ENCODE results near the gene SERINC5. TPM values are rescaled to one million over a fixed set of nuclear protein-coding genes. Genes with fewer than 3 reads are reported as not detected.
A peak's percentile ranks its signal among the peaks of the same experiment; 100 is the strongest.
"Not testable (repeated sequence)": the region's sequence is repeated elsewhere in the genome, so short reads cannot be mapped to it uniquely, and the experiment has no call there.

Gene SERINC5
- polyA plus RNA-seq, 1 donor from 2014 or later: 2.0 TPM

DNA sequence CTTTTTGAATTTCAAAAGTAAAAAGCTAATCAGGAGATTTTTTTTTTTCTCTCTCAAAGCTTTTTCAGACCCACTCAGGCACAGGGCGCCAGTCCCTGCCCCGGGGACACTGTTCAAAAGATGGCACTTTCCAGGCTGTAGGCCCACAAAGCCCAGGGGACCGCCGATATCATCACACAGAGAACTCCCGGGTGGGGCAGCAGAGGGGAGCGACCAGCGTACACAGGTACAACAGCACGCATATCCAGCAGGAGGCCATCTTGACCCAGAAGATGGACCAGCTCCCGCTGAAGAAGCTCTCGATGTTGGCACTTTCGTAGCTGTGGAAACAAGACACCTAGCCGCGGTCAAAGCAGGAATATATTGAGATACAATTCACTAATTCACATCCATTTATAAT lies 112.4 kb downstream of the SERINC5 start:
- Mint-ChIP-seq H3K9me3 (no peaks in the 10 kb centered on the region), H3K4me1 (peaks cover 17 to 26% (median 21%) of the 10 kb centered on the region in 3 donors), H3K27ac (no peak overlapping the region), H3K4me3 (peak overlapping the region in 1 of 4 donors; percentile 68), H3K27me3 (no peaks in the 10 kb centered on the region), H3K36me3 (peaks cover 4% of the 10 kb centered on the region)

DNA sequence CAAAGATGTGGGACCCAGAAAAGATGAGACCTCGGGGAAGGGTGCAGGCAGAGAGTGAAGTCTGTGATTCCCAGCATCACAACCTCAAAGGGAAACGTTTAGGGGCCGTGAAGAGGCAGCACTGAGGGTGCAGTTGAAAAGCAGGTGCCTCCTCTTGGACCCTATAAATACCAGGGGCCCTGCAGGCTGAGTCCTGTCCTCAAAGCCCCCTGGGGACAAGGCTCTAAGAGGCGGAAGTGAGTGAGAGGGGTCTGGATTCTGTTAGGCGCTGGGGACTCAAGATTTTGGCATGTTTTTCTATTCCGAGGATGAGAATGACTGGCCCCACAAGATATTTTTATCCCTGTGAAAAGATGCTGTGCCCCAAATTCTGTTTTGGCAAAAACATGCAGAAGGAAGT lies 112.9 kb downstream of the SERINC5 start:
- Mint-ChIP-seq H3K4me3 (peak overlapping the region in 2 of 4 donors; percentile 68 to 73), H3K36me3 (peaks cover 4% of the 10 kb centered on the region), H3K27me3 (no peaks in the 10 kb centered on the region), H3K9me3 (no peaks in the 10 kb centered on the region), H3K27ac (peak overlapping the region in 1 of 3 donors; percentile 63), H3K4me1 (peaks cover 17 to 26% (median 21%) of the 10 kb centered on the region in 3 donors)

DNA sequence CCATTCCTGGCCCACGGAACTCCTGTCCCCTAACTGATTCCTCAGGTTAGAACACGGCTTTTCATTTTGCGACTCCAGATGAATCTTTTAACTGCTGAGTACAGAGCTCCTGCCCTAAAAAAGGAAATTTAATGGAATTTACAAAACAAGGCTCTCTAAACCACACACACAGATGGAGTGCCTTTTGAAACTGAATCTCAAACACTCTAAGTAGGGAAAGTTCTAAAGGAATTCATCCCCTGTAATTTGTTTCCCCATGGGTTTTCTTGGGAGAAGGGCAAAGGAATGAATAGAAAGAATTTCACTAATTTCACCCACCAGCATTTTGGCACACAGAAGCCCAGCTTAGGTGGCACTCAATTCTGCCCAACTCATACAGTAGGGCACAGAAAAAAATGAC lies 114.2 kb downstream of the SERINC5 start:
- Mint-ChIP-seq H3K27ac (peak overlapping the region in 1 of 3 donors; percentile 39), H3K9me3 (no peaks in the 10 kb centered on the region), H3K36me3 (peaks cover 2% of the 10 kb centered on the region), H3K4me3 (no peak overlapping the region), H3K4me1 (peaks cover 21 to 27% (median 22%) of the 10 kb centered on the region in 3 donors), H3K27me3 (no peaks in the 10 kb centered on the region)

DNA sequence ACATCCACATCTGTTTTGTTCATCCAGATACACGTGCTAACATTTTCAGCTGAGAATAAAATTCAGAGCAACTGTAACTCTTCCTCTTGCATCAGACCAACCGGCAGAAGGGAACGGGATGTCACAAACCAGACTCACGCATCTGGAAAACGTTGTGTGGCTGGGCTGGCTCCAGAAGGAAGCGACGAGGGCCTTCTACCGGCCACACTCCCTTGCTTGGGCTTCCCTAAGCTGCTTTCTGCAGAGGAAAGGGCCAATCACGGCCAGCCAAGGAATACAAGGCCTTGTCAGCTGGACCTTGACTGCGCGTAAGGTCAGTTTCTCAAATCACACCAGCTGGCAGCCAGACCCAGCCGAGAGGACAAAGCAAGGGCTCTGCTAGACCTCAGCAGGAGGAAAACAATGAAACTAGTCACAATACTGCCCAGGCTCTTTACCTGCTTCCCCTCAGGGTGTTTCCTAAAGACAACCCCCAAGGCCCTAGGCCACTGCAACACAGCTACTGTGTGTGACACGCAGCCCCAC lies 114.6 kb downstream of the SERINC5 start:
- Mint-ChIP-seq H3K4me1 (peaks cover 25 to 32% (median 27%) of the 10 kb centered on the region in 3 donors), H3K27ac (no peak overlapping the region), H3K27me3 (no peaks in the 10 kb centered on the region), H3K36me3 (peaks cover 2% of the 10 kb centered on the region), H3K4me3 (no peak overlapping the region), H3K9me3 (no peaks in the 10 kb centered on the region)

DNA sequence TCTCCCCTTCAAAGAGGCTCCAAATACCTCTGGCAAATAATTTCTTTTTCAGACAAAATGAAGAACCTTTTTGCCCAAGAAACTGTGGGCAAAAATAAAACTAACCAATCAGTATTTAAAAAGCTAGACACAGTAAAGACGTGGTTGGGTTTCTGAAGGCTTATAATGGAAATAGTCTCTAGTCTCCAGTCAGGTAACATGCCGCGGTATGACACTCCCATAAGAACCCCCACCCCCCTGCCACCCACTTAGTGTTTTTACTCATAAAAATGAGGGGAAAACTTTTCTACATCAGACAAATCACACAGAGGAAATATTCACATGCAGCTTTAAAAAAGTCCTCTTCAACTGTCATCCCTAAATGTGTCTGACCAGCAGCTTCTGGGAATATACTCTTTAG lies 115.4 kb downstream of the SERINC5 start:
- peaks cover 30 to 39% (median 32%) of the 10 kb centered on the region in 3 donors for H3K4me1 Mint-ChIP-seq

DNA sequence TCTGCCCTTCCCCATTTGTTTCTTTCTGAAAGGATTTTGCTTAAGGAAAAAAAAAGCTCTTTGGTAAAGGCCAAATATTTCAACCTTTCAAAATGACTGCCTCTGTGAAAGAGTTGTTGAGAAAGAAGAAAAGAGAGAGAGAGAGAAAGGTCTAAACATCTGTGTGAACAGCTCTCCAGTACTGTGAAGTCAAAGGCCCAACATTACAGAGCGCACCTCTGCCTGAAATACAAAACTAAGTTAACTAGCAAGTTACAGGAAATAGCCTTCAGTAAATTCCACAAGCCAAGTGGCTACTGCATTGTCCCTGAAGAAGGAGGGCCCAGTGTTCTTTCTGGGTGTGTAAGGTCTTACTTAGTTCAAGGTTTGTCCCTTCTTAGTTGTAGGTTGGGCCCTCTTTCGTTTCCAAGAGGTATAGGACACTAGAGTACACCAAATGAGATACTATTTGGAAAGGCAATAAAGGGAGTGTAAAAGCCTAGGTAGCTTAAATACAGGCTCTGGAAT lies 116.3 kb downstream of the SERINC5 start:
- no peaks in the 10 kb centered on the region for H3K27me3 Mint-ChIP-seq
- peaks cover 4% of the 10 kb centered on the region for H3K36me3 Mint-ChIP-seq
- peaks cover 31 to 41% (median 34%) of the 10 kb centered on the region in 3 donors for H3K4me1 Mint-ChIP-seq
- no peak overlapping the region for H3K4me3 Mint-ChIP-seq
- no peaks in the 10 kb centered on the region for H3K9me3 Mint-ChIP-seq
- no peak overlapping the region for H3K27ac Mint-ChIP-seq

More for the DNA sequence above, 115.4 kb downstream of the SERINC5 start:
- peaks cover 3% of the 10 kb centered on the region for H3K36me3 Mint-ChIP-seq
- H3K27me3 Mint-ChIP-seq: no peaks in the 10 kb centered on the region
- no peak overlapping the region for H3K4me3 Mint-ChIP-seq
- no peaks in the 10 kb centered on the region for H3K9me3 Mint-ChIP-seq
- no peak overlapping the region for H3K27ac Mint-ChIP-seq

DNA sequence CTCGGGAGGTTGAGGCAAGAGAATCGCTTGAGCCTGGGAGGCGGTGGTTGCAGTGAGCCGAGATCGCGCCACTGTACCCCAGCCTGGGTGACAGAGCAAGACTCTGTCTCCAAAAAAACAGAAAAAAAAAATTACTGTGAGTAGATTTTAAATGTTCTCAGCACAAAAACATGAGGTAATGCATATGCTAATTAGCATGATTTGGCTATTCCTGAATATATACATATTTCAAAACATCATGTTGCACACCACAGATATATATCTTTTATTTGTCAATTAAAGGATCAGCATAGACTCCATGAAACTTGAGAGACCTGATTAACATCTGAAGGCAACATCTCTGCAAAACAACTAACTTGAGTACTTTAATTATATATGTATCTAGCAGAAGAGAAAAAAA lies 117.4 kb downstream of the SERINC5 start:
- peaks cover 4% of the 10 kb centered on the region for H3K36me3 Mint-ChIP-seq
- no peak overlapping the region for H3K4me3 Mint-ChIP-seq
- peaks cover 25 to 36% (median 31%) of the 10 kb centered on the region in 3 donors for H3K4me1 Mint-ChIP-seq
- no peaks in the 10 kb centered on the region for H3K27me3 Mint-ChIP-seq
- no peaks in the 10 kb centered on the region for H3K9me3 Mint-ChIP-seq
- no peak overlapping the region for H3K27ac Mint-ChIP-seq

DNA sequence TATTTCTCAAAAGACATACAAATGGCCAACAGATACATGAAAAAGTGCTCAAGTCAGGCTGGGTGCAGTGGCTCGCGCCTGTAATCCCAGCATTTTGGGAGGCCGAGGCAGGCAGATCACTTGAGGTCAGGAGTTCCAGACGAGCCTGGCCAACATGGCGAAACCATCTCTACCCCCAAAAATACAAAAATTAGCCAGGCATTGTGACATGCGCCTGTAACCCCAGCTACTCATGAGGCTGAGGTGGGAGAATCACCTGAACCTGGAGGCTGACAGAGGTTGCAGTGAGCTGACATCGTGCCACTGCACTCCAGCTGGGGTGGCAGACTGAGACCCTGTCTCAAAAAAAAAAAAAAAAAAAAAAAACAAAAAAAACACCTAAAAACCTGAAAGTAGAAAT lies 119.0 kb downstream of the SERINC5 start:
- H3K27me3 Mint-ChIP-seq, H3K9me3 Mint-ChIP-seq, H3K36me3 Mint-ChIP-seq: not testable (repeated sequence)
- Mint-ChIP-seq H3K27ac (peak overlapping the region in 2 of 3 donors; percentile 40 to 76), H3K4me3 (peak overlapping the region in 3 of 4 donors; percentile 5 to 72 (median 67)), H3K4me1 (peaks cover 16 to 27% (median 21%) of the 10 kb centered on the region in 3 donors)

DNA sequence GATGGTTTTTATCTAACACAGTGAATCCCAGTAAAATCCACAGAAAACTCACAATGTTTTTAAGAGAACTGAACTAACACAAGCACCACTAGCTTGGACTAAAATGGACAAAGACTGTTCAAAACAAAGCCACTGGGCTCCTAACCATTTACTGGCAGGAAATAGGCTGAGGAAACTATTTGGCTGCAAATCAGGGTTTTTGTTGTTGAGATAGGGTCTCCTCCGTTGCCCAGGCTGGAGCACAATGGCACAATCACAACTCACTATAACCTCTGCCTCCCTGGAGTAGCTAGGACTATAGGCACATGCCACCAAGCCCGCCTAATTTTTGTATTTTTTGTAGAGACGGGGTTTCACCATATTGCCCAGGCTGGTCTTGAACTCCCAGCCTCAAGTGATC lies 121.0 kb downstream of the SERINC5 start:
- Mint-ChIP-seq H3K36me3 (peaks cover 10% of the 10 kb centered on the region), H3K27me3 (no peaks in the 10 kb centered on the region), H3K4me3 (no peak overlapping the region), H3K27ac (peak overlapping the region in 2 of 3 donors; percentile 9 to 25), H3K4me1 (peaks cover 16 to 27% (median 20%) of the 10 kb centered on the region in 3 donors), H3K9me3 (peaks cover 0 to 5% (median 3%) of the 10 kb centered on the region in 3 donors)

DNA sequence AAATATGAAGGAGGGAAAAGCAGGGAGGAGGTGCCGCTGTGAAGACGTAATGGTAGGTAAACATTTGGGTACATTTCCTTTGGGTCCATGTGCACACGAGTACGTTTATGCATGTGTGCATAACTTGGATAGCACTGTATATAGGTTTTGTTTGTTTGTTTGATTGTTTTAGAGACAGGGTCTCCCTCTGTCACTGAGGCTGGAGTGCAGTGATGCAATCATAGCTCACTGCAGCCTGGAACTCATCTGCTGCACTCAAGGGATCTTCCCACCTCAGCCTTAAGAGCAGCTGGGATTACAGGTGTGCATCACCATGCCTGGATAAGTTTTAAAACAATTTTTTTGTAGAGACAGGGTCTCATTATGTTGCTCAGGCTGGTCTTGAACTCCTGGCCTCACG lies 126.7 kb downstream of the SERINC5 start:
- Mint-ChIP-seq H3K36me3 (peaks cover 6% of the 10 kb centered on the region), H3K4me1 (peaks cover 14 to 18% (median 18%) of the 10 kb centered on the region in 3 donors), H3K9me3 (peaks cover 0 to 8% (median 5%) of the 10 kb centered on the region in 3 donors), H3K27me3 (peaks cover 1% of the 10 kb centered on the region), H3K4me3 (no peak overlapping the region), H3K27ac (no peak overlapping the region)

DNA sequence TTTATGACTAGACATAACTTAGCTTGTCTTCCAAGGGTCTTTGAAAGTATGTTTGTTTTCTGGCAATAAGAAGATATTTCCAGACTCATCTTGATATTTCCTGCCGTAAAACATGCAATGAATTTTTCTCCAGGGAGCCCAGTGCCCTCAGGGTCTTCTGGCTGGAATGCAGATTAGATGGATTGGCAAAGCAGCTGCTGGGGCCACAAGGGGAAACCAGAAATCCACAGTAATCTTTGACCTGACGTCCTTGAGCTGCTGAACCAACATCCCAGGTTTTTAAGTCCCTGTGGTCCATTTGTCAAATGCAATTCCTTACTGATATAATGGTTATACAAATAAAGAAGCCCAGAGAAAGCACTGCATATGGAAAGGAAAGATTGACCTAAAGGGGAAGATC lies 127.7 kb downstream of the SERINC5 start:
- no peak overlapping the region for H3K4me3 Mint-ChIP-seq
- peaks cover 0 to 8% (median 5%) of the 10 kb centered on the region in 3 donors for H3K9me3 Mint-ChIP-seq
- H3K27ac Mint-ChIP-seq: no peak overlapping the region
- peaks cover 13 to 18% (median 14%) of the 10 kb centered on the region in 3 donors for H3K4me1 Mint-ChIP-seq
- H3K36me3 Mint-ChIP-seq: peaks cover 6% of the 10 kb centered on the region
- H3K27me3 Mint-ChIP-seq: peaks cover 1% of the 10 kb centered on the region

DNA sequence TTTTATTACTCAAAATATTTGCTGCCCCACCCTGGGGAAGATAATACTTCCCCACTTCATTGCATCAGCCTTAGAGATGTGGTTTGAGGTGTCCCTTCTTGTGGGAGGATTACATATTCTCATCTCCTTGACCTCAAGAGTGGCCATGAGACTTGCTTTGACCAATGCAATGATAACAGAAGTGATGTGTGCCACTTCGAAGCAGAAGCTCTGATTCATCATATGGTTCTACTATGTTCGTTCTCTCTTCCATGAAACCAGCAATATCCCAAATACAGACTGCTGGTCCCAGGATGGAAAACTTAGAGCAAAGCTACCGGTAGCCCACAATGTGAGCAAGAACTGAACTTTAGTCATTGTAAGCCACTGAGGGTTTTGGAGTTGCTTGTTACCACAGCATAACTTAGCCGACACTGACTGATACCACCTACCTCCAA lies 128.7 kb downstream of the SERINC5 start:
- Mint-ChIP-seq H3K4me1 (peaks cover 14 to 21% (median 15%) of the 10 kb centered on the region in 3 donors), H3K36me3 (peaks cover 5% of the 10 kb centered on the region), H3K9me3 (peaks cover 0 to 8% (median 5%) of the 10 kb centered on the region in 3 donors), H3K27ac (no peak overlapping the region), H3K27me3 (peaks cover 1% of the 10 kb centered on the region), H3K4me3 (no peak overlapping the region)

DNA sequence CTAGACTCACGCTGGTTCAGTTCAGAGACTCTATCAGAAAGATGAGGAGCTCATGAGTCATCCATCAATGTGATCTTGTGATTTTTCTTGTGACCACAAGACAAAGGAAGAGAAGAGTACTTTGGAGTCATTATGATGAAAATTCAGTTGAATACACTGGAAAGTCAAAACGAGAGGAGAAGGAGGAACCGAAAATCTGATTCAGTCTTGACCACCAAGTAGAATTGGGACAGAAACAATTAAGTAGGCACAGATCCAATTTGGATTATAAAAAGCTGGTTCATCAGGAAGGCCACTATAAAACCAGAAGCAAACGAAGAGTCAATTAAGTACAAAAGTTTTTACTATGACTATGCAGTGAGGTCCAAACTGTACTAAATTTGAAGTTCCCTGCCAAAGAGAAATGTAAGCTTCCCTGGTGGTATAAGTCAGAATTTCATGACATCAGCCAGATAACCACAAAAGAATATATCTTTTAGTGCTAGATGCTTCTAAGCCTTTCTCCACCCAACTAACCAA lies 129.8 kb downstream of the SERINC5 start:
- peaks cover 0 to 8% (median 2%) of the 10 kb centered on the region in 3 donors for H3K9me3 Mint-ChIP-seq
- peaks cover 3% of the 10 kb centered on the region for H3K36me3 Mint-ChIP-seq
- H3K4me1 Mint-ChIP-seq: peaks cover 14 to 21% (median 15%) of the 10 kb centered on the region in 3 donors
- H3K4me3 Mint-ChIP-seq: peak overlapping the region in 2 of 4 donors; percentile 73 to 84
- peak overlapping the region in 2 of 3 donors; percentile 32 to 52 for H3K27ac Mint-ChIP-seq
- H3K27me3 Mint-ChIP-seq: peaks cover 1% of the 10 kb centered on the region

DNA sequence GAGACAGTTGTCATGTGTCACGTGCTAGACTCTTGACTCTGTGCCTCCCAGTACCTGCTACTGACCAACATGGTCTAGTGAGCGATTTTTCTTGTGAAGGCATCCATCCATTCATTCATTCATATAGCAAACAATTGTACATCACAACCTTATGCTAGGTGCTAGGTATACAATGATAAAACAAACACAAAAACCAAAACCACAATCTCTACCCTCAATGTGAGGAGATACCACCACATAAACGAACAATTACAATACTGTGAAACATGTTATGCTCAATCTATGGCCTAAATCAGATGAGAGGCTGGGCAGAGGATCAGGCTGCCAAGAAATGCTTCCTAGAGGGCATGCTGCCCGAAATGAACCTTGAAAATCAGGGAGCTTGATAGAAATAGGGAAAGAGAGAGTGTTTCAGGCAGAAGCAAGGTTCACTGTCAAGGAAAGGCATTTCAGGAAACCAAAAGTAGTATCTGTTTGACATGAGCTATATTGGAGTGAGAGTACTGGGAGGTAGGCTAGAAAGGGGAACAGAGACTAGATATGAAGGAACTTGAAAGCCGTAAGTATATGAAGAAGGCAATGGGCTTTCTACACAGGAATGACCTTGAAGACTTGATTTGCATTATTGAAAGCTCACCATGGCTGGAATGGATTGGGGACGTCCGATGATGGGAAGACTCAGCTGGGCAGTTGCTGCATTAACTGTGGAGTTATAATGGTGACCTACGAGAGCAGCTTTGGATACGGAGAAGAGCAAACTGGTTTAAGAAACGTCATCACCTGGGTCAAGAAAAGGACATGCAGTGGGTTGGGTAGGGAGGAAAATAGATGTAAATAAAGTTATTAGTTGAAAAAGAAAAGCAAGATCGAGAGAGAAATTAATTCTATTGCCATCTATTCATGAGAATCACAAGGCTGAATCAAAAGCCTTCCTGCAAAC lies 130.6 kb downstream of the SERINC5 start:
- Mint-ChIP-seq H3K4me1 (peaks cover 14 to 21% (median 15%) of the 10 kb centered on the region in 3 donors), H3K36me3 (no peaks in the 10 kb centered on the region), H3K4me3 (peak overlapping the region in 2 of 4 donors; percentile 73 to 84), H3K27me3 (peaks cover 1% of the 10 kb centered on the region), H3K9me3 (peaks cover 0 to 3% (median 2%) of the 10 kb centered on the region in 3 donors), H3K27ac (peak overlapping the region in 1 of 3 donors; percentile 52)
